Measurements from ENCODE around the gene NCAPG. TPM values are rescaled to one million over a fixed set of nuclear protein-coding genes. Genes with fewer than 3 reads are reported as not detected.

Gene NCAPG
- total and polyA plus RNA-seq, 2 donors (not counting 1 experiment from before 2014, with no cell fraction given) = 8.0 to 10.1 TPM

DNA sequence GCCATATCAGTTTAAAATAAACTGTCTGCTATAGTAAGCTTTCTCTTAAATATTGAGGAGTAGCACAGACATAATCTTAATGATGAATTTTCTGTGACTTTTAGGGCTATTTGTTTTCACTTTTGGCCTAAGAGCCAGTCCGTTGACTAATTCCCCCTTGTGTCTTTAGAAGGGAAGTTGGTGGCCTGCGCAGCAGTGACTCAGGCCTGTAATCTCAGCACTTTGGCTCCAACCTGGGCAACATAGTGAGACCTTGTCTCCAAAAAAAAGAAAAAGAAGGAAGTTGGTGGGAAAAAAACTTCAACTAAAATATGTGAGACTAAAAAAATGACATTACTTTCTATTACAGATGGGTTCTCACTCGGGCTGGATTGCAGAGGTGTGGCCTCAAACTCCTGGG is 3.4 kb downstream of the NCAPG start:
- Histone ChIP-seq H4K20me1 (ENCODE audit: control insufficient read depth, extremely low read depth, insufficient read depth, low read length) (no peaks in the 10 kb centered on the region), H3K4me3 (replicated peaks in 1 of 4; ENCODE audit: control extremely low read depth in 1 of 4, insufficient read depth in 1 of 4, low read depth in 3 of 4, low read length in 4 of 4) (peak overlapping the region in 1 of 4 experiments; percentile 26), H3K4me1 (ENCODE audit: control insufficient read depth, extremely low read depth, insufficient read depth, low read length) (peaks cover 2% of the 10 kb centered on the region), H3K79me2 (ENCODE audit: control insufficient read depth, insufficient read depth, low read length) (peaks cover 82% of the 10 kb centered on the region), H2AFZ (ENCODE audit: low read length) (peak overlapping the region; percentile 71), H3K27me3 (ENCODE audit: control insufficient read depth, insufficient read depth, low read length) (no peaks in the 10 kb centered on the region), H3K36me3 (ENCODE audit: control insufficient read depth, insufficient read depth, low read length) (no peaks in the 10 kb centered on the region), H3K9me3 (ENCODE audit: control insufficient read depth, insufficient read depth, low read depth, low read length) (no peaks in the 10 kb centered on the region), H3K4me2 (ENCODE audit: extremely low read depth, insufficient read depth, low read length) (peak overlapping the region; percentile 91), H3K27ac (ENCODE audit: insufficient read depth, low read length) (peak overlapping the region; percentile 18), H3K9ac (ENCODE audit: insufficient read depth, low read length) (no peak overlapping the region)
- DNase-seq (ENCODE audit: low read depth in 2 of 2) = peak; percentile 58 to 76
- TF ChIP-seq, protein P1, sequence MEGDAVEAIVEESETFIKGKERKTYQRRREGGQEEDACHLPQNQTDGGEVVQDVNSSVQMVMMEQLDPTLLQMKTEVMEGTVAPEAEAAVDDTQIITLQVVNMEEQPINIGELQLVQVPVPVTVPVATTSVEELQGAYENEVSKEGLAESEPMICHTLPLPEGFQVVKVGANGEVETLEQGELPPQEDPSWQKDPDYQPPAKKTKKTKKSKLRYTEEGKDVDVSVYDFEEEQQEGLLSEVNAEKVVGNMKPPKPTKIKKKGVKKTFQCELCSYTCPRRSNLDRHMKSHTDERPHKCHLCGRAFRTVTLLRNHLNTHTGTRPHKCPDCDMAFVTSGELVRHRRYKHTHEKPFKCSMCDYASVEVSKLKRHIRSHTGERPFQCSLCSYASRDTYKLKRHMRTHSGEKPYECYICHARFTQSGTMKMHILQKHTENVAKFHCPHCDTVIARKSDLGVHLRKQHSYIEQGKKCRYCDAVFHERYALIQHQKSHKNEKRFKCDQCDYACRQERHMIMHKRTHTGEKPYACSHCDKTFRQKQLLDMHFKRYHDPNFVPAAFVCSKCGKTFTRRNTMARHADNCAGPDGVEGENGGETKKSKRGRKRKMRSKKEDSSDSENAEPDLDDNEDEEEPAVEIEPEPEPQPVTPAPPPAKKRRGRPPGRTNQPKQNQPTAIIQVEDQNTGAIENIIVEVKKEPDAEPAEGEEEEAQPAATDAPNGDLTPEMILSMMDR (conservative IDR thresholded peaks at IDR 0.05 in 1 of 2, IDR thresholded peaks at IDR 0.05 in 1 of 2; ENCODE audit: low read depth in 1 of 2, low read length in 2 of 2) = no peak
- TF ChIP-seq EZH2 (IDR thresholded peaks at IDR 0.05; ENCODE audit: low read length, missing control alignments) = no peak

DNA sequence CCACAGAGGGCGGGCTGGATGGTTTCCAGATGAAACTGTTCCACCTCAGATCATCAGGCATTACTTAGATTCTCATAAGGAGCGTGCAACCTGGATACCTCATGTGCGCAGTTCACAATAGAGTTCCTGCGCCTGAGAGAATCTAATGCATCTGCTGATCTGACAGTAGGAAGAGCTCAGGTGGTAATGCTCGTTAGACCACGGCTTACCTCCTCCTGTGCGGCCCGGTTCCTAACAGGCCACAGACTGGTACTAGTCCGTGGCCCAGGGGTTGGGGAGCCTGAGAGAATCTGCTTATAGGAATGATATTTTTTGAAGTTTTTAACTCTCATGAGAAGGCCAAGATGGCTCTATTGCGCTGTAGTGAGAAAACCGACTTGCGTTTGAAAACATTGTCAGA is 5.4 kb downstream of the NCAPG start:
- H3K4me2 ChIP-seq (ENCODE audit: extremely low read depth, insufficient read depth, low read length) = no peak overlapping the region

DNA sequence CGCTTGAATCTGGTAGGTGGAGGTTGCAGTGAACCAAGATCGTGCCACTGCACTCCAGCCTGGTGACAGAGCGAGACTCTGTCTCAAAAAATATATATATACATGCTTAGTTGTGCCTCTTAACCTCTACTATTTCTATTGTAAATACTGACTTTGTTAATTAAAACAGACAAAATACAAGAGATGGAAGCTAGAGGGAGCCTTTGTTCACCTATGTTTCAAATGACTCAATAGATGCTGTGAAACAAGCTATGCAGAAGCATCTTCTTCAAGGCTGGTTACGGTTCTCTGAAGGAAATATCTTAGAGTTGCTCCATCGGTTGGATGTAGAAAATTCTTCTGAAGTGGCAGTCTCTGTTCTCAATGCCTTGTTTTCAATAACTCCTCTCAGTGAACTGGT is 6.2 kb downstream of the NCAPG start:
- Histone ChIP-seq H3K79me2 (ENCODE audit: control insufficient read depth, insufficient read depth, low read length) (peaks cover 62% of the 10 kb centered on the region), H3K9me3 (ENCODE audit: control insufficient read depth, insufficient read depth, low read depth, low read length) (no peaks in the 10 kb centered on the region), H3K4me1 (ENCODE audit: control insufficient read depth, extremely low read depth, insufficient read depth, low read length) (peaks cover 2% of the 10 kb centered on the region), H4K20me1 (ENCODE audit: control insufficient read depth, extremely low read depth, insufficient read depth, low read length) (no peaks in the 10 kb centered on the region), H2AFZ (ENCODE audit: low read length) (peak overlapping the region; percentile 54), H3K4me3 (replicated peaks in 1 of 4; ENCODE audit: control extremely low read depth in 1 of 4, insufficient read depth in 1 of 4, low read depth in 3 of 4, low read length in 4 of 4) (peak overlapping the region in 1 of 4 experiments; percentile 32), H3K9ac (ENCODE audit: insufficient read depth, low read length) (no peak overlapping the region), H3K4me2 (ENCODE audit: extremely low read depth, insufficient read depth, low read length) (peak overlapping the region; percentile 63), H3K36me3 (ENCODE audit: control insufficient read depth, insufficient read depth, low read length) (no peaks in the 10 kb centered on the region), H3K27me3 (ENCODE audit: control insufficient read depth, insufficient read depth, low read length) (no peaks in the 10 kb centered on the region), H3K27ac (ENCODE audit: insufficient read depth, low read length) (no peak overlapping the region)
- TF ChIP-seq, protein P1 (conservative IDR thresholded peaks at IDR 0.05 in 1 of 2, IDR thresholded peaks at IDR 0.05 in 1 of 2; ENCODE audit: low read depth in 1 of 2, low read length in 2 of 2) = peak; percentile 53 to 59
- no peak for TF ChIP-seq EZH2 (IDR thresholded peaks at IDR 0.05; ENCODE audit: low read length, missing control alignments)
- DNase-seq (ENCODE audit: low read depth in 2 of 2) = peak; percentile 69 to 87

More for the DNA sequence above, 5.4 kb downstream of the NCAPG start:
- Histone ChIP-seq H4K20me1 (ENCODE audit: control insufficient read depth, extremely low read depth, insufficient read depth, low read length) (no peaks in the 10 kb centered on the region), H2AFZ (ENCODE audit: low read length) (peak overlapping the region; percentile 45), H3K4me1 (ENCODE audit: control insufficient read depth, extremely low read depth, insufficient read depth, low read length) (peaks cover 2% of the 10 kb centered on the region), H3K9ac (ENCODE audit: insufficient read depth, low read length) (no peak overlapping the region), H3K36me3 (ENCODE audit: control insufficient read depth, insufficient read depth, low read length) (no peaks in the 10 kb centered on the region), H3K79me2 (ENCODE audit: control insufficient read depth, insufficient read depth, low read length) (peaks cover 70% of the 10 kb centered on the region), H3K27ac (ENCODE audit: insufficient read depth, low read length) (no peak overlapping the region), H3K4me3 (replicated peaks in 1 of 4; ENCODE audit: control extremely low read depth in 1 of 4, insufficient read depth in 1 of 4, low read depth in 3 of 4, low read length in 4 of 4) (no peak overlapping the region), H3K27me3 (ENCODE audit: control insufficient read depth, insufficient read depth, low read length) (no peaks in the 10 kb centered on the region), H3K9me3 (ENCODE audit: control insufficient read depth, insufficient read depth, low read depth, low read length) (no peaks in the 10 kb centered on the region)
- no peak for DNase-seq (ENCODE audit: low read depth in 2 of 2)
- no peak for TF ChIP-seq EZH2 (IDR thresholded peaks at IDR 0.05; ENCODE audit: low read length, missing control alignments)
- TF ChIP-seq, protein P1 (conservative IDR thresholded peaks at IDR 0.05 in 1 of 2, IDR thresholded peaks at IDR 0.05 in 1 of 2; ENCODE audit: low read depth in 1 of 2, low read length in 2 of 2) = no peak
